Astrocyte (in vitro differentiated cells and primary cell): ENCODE data around the gene SYT4. TPM values are rescaled to one million over a fixed set of nuclear protein-coding genes. Genes with fewer than 3 reads are reported as not detected.

ENCODE experiments used
- DNase-seq: peaks from one replicate; pipeline ENCODE4 v3.0.0-alpha.2; 2010; ENCODE audit warnings: low read depth
- FAIRE-seq: peaks from 2 replicates; lab custom pipeline; 2011; peaks lifted over from hg19 to GRCh38; lab: Jason Lieb, UNC
- H2AFZ ChIP-seq: 2 replicates; pipeline ENCODE4 v1.6.0; 2012; ENCODE audit warnings: low read depth, low read length, inconsistent platforms
- H3K27ac ChIP-seq: 2 replicates; pipeline ENCODE4 v1.5.1; 2011; ENCODE audit warnings: low read depth, low read length, inconsistent platforms
- H3K27me3 ChIP-seq: 2 replicates; pipeline ENCODE4 v1.6.0; 2011; ENCODE audit warnings: low read length, inconsistent platforms; ENCODE audit not compliant: insufficient read depth
- H3K36me3 ChIP-seq: 2 replicates; pipeline ENCODE4 v1.5.1; 2011; ENCODE audit warnings: low read length, inconsistent platforms; ENCODE audit not compliant: insufficient read depth
- H3K4me1 ChIP-seq: 2 replicates; pipeline ENCODE4 v1.5.1; 2011; ENCODE audit warnings: low read length, inconsistent platforms; ENCODE audit not compliant: insufficient read depth
- H3K4me2 ChIP-seq: 2 replicates; pipeline ENCODE4 v1.6.0; 2012; ENCODE audit warnings: low read length, inconsistent platforms
- H3K4me3 ChIP-seq: 2 replicates; pipeline ENCODE4 v1.5.1; 2011; ENCODE audit warnings: low read depth, mild to moderate bottlenecking, low read length, inconsistent platforms; ENCODE audit not compliant: insufficient read depth
- H3K79me2 ChIP-seq: 2 replicates; pipeline ENCODE4 v1.6.0; 2012; ENCODE audit warnings: mild to moderate bottlenecking, low read length, inconsistent platforms; ENCODE audit not compliant: insufficient read depth
- H3K9ac ChIP-seq: 2 replicates; pipeline ENCODE4 v1.6.0; 2012; ENCODE audit warnings: mild to moderate bottlenecking, low read length, inconsistent platforms
- H3K9me3 ChIP-seq: 2 replicates; pipeline ENCODE4 v1.5.1; 2012; ENCODE audit warnings: low read depth, mild to moderate bottlenecking, low read length, inconsistent platforms; ENCODE audit not compliant: insufficient read depth
- H4K20me1 ChIP-seq: 2 replicates; pipeline ENCODE4 v1.6.0; 2012; ENCODE audit warnings: low read length, inconsistent platforms; ENCODE audit not compliant: insufficient read depth
- H3K27ac Mint-ChIP-seq: one replicate; pipeline ENCODE4 v1.8.0; 2021; ENCODE audit warnings: mild to moderate bottlenecking, mixed read lengths; ENCODE audit not compliant: unreplicated experiment
- H3K27me3 Mint-ChIP-seq: one replicate; pipeline ENCODE4 v1.8.0; 2021; ENCODE audit warnings: low read depth, mixed read lengths; ENCODE audit not compliant: unreplicated experiment
- H3K36me3 Mint-ChIP-seq: one replicate; pipeline ENCODE4 v1.8.0; 2021; ENCODE audit warnings: low read depth, mixed read lengths; ENCODE audit not compliant: unreplicated experiment
- H3K4me1 Mint-ChIP-seq: one replicate; pipeline ENCODE4 v1.8.0; 2021; ENCODE audit warnings: low read depth, mixed read lengths; ENCODE audit not compliant: unreplicated experiment
- H3K4me3 Mint-ChIP-seq: one replicate; pipeline ENCODE4 v1.8.0; 2021; ENCODE audit warnings: mild to moderate bottlenecking, moderate library complexity, mixed read lengths; ENCODE audit not compliant: unreplicated experiment
- H3K9me3 Mint-ChIP-seq: one replicate; pipeline ENCODE4 v1.8.0; 2021; ENCODE audit warnings: mild to moderate bottlenecking, mixed read lengths; ENCODE audit not compliant: unreplicated experiment
- CTCF ChIP-seq: IDR thresholded peaks from 2 replicates; pipeline ENCODE4 v1.5.1; 2011; ENCODE audit warnings: low read depth, mild to moderate bottlenecking, inconsistent platforms, low read length, moderate library complexity; ENCODE audit not compliant: insufficient read depth
- EZH2 ChIP-seq: IDR thresholded peaks from 2 replicates; pipeline ENCODE4 v1.6.1; 2012; ENCODE audit warnings: mild to moderate bottlenecking, low read length, inconsistent platforms; ENCODE audit not compliant: insufficient read depth
- total RNA-seq: library from RNA; stranded (reverse); gene quantifications from 2 replicates; pipeline ENCODE4 v1.2.1, GENCODE V29; 2021

The SYT4 gene
- total RNA-seq, 1 donor from 2014 or later: not detected

- no peaks in the 10 kb centered on the region for H3K4me1 ChIP-seq
- H3K4me2 ChIP-seq: no peak overlapping the region
- no peaks in the 10 kb centered on the region for H3K4me1 Mint-ChIP-seq
- H3K4me3 Mint-ChIP-seq: no peak overlapping the region
- H4K20me1 ChIP-seq: no peaks in the 10 kb centered on the region
- no peak overlapping the region for H3K9ac ChIP-seq
- no peaks in the 10 kb centered on the region for H3K36me3 Mint-ChIP-seq
- H3K27ac Mint-ChIP-seq: no peak overlapping the region
- no peaks in the 10 kb centered on the region for H3K79me2 ChIP-seq
- DNase-seq (peak; percentile 10), FAIRE-seq (peak; percentile 13)
- no peak overlapping the region for H2AFZ ChIP-seq
- H3K27me3 ChIP-seq: no peaks in the 10 kb centered on the region
- H3K27me3 Mint-ChIP-seq: no peaks in the 10 kb centered on the region
- no peaks in the 10 kb centered on the region for H3K9me3 Mint-ChIP-seq
- H3K4me3 ChIP-seq: no peak overlapping the region
- TF ChIP-seq EZH2 (no peak), CTCF (peak; percentile 78)
- no peaks in the 10 kb centered on the region for H3K9me3 ChIP-seq
- H3K27ac ChIP-seq: no peak overlapping the region
- H3K36me3 ChIP-seq: no peaks in the 10 kb centered on the region
Measured at GRCh38 chr18:43271593-43272432, 5.5 kb downstream of the SYT4 start.

GRCh38 chr18:43267818-43268217 is 9.5 kb downstream of the SYT4 start:
- Histone ChIP-seq H3K27me3 (no peaks in the 10 kb centered on the region), H2AFZ (no peak overlapping the region), H3K4me3 (no peak overlapping the region), H3K27ac (no peak overlapping the region), H3K79me2 (no peaks in the 10 kb centered on the region), H4K20me1 (no peaks in the 10 kb centered on the region), H3K36me3 (no peaks in the 10 kb centered on the region), H3K9me3 (no peaks in the 10 kb centered on the region), H3K4me2 (no peak overlapping the region), H3K9ac (no peak overlapping the region), H3K4me1 (no peaks in the 10 kb centered on the region)
- no peak overlapping the region for H3K27ac Mint-ChIP-seq
- no peaks in the 10 kb centered on the region for H3K4me1 Mint-ChIP-seq
- H3K4me3 Mint-ChIP-seq: no peak overlapping the region
- no peaks in the 10 kb centered on the region for H3K36me3 Mint-ChIP-seq
- FAIRE-seq (no peak), DNase-seq (no peak)
- no peaks in the 10 kb centered on the region for H3K9me3 Mint-ChIP-seq
- H3K27me3 Mint-ChIP-seq: no peaks in the 10 kb centered on the region
- TF ChIP-seq CTCF (no peak), EZH2 (no peak)

GRCh38 chr18:43265465-43265864 is 11.8 kb downstream of the SYT4 start:
- no peaks in the 10 kb centered on the region for H3K4me1 Mint-ChIP-seq
- H3K79me2 ChIP-seq: no peaks in the 10 kb centered on the region
- no peaks in the 10 kb centered on the region for H3K36me3 Mint-ChIP-seq
- H3K4me3 ChIP-seq: no peak overlapping the region
- no peaks in the 10 kb centered on the region for H3K36me3 ChIP-seq
- H3K9ac ChIP-seq: no peak overlapping the region
- H3K9me3 Mint-ChIP-seq: peaks cover 14% of the 10 kb centered on the region
- no peak overlapping the region for H3K27ac Mint-ChIP-seq
- H3K27me3 Mint-ChIP-seq: no peaks in the 10 kb centered on the region
- H3K4me1 ChIP-seq: no peaks in the 10 kb centered on the region
- FAIRE-seq: no peak
- no peaks in the 10 kb centered on the region for H3K27me3 ChIP-seq
- TF ChIP-seq CTCF (no peak), EZH2 (no peak)
- no peak for DNase-seq
- no peak overlapping the region for H3K4me2 ChIP-seq
- no peaks in the 10 kb centered on the region for H4K20me1 ChIP-seq
- H3K27ac ChIP-seq: no peak overlapping the region
- H2AFZ ChIP-seq: no peak overlapping the region
- no peak overlapping the region for H3K4me3 Mint-ChIP-seq
- H3K9me3 ChIP-seq: no peaks in the 10 kb centered on the region
